Activated naive CD4-positive, alpha-beta T cell treated with anti-CD3 and anti-CD28 coated beads, Interleukin-2, amount 50 U/mL, for 24 hours (primary cell): ENCODE data around the gene DOCK3.

ENCODE experiments used
- H3K27ac Mint-ChIP-seq: one replicate; pipeline ENCODE4 v1.8.0; 2021; ENCODE audit warnings: mild to moderate bottlenecking, mixed read lengths
- H3K27me3 Mint-ChIP-seq: one replicate; pipeline ENCODE4 v1.8.0; 2021; ENCODE audit warnings: mixed read lengths
- H3K36me3 Mint-ChIP-seq: one replicate; pipeline ENCODE4 v1.8.0; 2021; ENCODE audit warnings: mixed read lengths
- H3K4me1 Mint-ChIP-seq: one replicate; pipeline ENCODE4 v1.8.0; 2021; ENCODE audit warnings: mixed read lengths
- H3K4me3 Mint-ChIP-seq: one replicate; pipeline ENCODE4 v1.8.0; 2021; ENCODE audit warnings: mild to moderate bottlenecking, mixed read lengths
- H3K9me3 Mint-ChIP-seq: one replicate; pipeline ENCODE4 v1.8.0; 2021; ENCODE audit warnings: mixed read lengths

The DOCK3 gene, protein sequence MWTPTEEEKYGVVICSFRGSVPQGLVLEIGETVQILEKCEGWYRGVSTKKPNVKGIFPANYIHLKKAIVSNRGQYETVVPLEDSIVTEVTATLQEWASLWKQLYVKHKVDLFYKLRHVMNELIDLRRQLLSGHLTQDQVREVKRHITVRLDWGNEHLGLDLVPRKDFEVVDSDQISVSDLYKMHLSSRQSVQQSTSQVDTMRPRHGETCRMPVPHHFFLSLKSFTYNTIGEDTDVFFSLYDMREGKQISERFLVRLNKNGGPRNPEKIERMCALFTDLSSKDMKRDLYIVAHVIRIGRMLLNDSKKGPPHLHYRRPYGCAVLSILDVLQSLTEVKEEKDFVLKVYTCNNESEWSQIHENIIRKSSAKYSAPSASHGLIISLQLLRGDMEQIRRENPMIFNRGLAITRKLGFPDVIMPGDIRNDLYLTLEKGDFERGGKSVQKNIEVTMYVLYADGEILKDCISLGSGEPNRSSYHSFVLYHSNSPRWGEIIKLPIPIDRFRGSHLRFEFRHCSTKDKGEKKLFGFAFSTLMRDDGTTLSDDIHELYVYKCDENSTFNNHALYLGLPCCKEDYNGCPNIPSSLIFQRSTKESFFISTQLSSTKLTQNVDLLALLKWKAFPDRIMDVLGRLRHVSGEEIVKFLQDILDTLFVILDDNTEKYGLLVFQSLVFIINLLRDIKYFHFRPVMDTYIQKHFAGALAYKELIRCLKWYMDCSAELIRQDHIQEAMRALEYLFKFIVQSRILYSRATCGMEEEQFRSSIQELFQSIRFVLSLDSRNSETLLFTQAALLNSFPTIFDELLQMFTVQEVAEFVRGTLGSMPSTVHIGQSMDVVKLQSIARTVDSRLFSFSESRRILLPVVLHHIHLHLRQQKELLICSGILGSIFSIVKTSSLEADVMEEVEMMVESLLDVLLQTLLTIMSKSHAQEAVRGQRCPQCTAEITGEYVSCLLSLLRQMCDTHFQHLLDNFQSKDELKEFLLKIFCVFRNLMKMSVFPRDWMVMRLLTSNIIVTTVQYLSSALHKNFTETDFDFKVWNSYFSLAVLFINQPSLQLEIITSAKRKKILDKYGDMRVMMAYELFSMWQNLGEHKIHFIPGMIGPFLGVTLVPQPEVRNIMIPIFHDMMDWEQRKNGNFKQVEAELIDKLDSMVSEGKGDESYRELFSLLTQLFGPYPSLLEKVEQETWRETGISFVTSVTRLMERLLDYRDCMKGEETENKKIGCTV (N-terminal part only)

DNA sequence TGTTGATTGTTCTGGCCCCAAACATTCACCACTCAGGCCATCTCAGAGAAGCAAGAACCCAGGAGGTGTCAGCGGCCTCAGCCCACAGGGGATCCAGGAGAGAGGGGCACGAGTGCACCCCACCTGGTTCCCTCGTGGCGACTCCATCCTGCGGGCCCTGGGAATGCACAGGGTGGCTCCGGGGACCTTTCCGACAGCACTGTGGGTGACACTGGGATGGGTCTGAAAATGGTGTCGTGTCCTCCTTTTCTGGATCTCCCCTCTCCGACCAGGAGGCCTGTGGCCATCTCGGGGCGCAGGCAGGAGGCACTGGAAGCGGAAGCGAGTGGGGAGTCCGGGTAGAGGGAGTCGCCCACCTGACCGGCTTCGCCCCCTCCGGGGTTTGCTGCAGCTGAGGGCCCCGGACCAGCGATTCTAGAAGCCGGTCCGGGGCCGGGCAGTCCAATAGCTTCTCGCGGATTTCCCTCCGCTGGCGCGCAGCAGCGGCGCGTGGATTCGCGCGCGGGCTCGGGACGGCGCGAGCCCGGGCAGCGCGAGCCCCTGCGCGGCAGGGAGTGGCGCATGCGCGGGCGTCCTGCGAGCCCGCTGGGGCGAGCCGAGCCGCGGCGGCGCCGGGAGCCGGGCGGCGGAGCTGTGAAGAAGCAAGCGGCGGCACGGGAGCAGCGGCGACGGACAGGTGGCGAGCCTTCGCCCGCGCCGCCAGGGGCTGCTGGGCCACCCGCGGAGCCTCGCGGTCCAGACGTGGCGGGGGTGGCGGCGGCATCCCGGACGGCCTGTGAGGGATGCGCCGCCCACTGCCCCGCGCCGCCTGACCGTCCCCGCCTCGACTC, at the start of gene DOCK3:
Gene DOCK3, plus strand, starts transcription at position 579 of the 830 bp plus-strand sequence. CDS start 337 bp downstream, outside the sequence.
- peaks cover 12% of the 10 kb centered on the region for H3K4me1 Mint-ChIP-seq
- peak within 1 kb of the TSS; percentile 55 for H3K27ac Mint-ChIP-seq
- H3K27me3 Mint-ChIP-seq, result peaks cover 15% of the 10 kb centered on the region
- H3K36me3 Mint-ChIP-seq, result peaks cover 2% of the 10 kb centered on the region
- no peaks in the 10 kb centered on the region for H3K9me3 Mint-ChIP-seq
- H3K4me3 Mint-ChIP-seq, result peak within 1 kb of the TSS; percentile 84

DNA sequence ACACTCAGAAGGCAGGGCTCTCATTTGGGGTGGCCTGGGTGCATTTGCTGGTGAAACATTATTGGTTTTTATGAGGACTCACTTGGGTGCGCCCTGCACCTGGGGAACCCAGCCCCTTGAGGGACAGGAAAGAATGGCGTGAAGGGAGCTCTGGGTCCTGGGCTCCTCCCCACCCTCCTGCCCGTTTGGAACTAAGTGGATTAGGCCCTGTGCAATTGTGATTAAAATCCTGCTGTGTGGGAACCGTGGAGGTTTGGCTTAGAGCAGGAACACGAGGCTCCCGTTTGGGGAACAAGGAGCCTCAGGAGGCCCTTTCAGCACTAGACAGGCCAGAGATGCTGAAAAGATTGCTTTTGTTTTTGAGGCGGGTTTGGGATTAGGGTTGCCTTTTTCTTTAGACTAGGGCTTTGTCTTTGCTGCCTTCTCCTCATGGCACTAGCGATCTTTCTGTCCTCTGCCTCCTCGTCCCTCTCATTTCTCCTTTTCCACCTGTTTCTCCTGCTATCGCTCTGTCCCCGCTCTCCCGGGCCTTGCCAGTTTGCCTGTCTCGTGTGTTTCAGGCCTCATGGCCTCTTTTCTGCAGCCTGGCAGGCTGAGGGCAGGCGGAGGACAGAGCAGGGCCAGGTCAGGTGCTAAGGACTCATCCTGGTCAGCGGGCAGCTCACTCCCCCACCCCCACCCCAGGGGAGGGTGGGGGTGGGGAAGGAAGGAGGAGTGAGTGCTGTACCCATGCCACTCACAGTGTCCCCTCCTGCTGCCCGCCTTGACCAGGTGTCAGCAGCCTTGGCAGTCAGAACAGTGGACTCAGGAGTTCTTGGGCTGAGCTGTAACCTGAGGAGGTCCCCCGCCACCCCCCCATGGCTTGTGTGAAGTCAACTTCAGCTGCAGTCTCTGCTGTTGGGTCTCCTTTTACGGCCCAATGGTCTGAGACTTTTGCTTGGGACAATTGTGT, 49.2 kb upstream of the DOCK3 start:
- H3K36me3 Mint-ChIP-seq, result no peaks in the 10 kb centered on the region
- peak overlapping the region; percentile 41 for H3K27ac Mint-ChIP-seq
- H3K27me3 Mint-ChIP-seq, result no peaks in the 10 kb centered on the region
- H3K4me3 Mint-ChIP-seq, result peak overlapping the region; percentile 7
- no peaks in the 10 kb centered on the region for H3K9me3 Mint-ChIP-seq
- H3K4me1 Mint-ChIP-seq, result peaks cover 94% of the 10 kb centered on the region

DNA sequence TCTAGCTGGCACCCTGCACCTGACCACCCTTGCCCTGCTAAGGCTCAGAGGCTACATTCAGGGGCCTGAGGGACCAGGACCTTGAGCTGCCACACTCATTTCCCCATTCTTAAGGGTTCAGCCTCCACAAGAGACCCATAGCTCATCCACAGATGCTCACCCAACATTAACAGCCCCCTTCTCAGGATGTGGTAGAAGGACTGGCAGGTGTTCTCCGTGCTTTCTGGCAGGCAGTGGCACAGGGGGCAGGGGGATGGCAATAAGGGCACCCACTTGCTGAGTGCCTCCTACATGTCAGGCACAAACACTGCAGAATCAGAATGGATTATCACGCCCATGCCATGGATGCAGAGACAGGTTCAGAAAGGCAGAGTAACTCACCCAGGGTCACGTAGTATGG, 48.3 kb upstream of the DOCK3 start:
- H3K9me3 Mint-ChIP-seq, result no peaks in the 10 kb centered on the region
- H3K27ac Mint-ChIP-seq, result no peak overlapping the region
- peaks cover 2% of the 10 kb centered on the region for H3K36me3 Mint-ChIP-seq
- H3K27me3 Mint-ChIP-seq, result no peaks in the 10 kb centered on the region
- H3K4me1 Mint-ChIP-seq, result peaks cover 96% of the 10 kb centered on the region
- peak overlapping the region; percentile 33 for H3K4me3 Mint-ChIP-seq

DNA sequence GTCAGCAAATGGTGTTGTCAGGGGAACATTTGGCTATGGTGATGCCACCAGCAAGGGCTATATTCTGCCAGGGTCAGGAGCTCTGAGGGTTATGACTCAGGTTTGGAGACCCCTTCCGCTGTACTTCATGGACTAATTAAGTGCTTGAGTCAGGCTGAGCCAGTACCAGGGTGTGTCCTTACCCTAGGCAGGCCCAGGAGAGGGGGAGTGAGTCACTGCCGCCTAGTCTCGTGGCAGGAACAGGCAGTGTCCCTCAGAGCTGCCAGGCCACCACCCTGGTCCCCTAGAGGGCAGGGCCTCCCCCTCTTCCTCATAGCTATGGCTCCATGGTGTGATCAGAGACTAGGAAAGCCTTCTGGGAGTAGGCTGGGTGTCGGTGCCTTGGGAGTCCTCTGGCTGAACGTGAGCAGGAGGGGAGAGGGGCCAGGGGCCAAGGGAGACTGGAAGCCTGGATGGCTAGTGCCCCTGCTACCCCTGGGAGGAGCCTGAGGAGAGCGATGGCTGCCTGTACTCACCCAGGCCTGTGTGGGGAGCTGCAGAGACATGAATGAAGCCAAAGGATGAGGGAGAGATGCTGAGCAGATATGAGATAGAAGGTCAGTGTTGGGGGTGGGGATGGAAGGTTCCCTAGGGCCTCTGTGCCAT, 47.2 kb upstream of the DOCK3 start:
- Mint-ChIP-seq H3K4me3 (no peak overlapping the region), H3K27ac (peak overlapping the region; percentile 53), H3K27me3 (no peaks in the 10 kb centered on the region), H3K36me3 (peaks cover 3% of the 10 kb centered on the region), H3K9me3 (no peaks in the 10 kb centered on the region), H3K4me1 (peaks cover 97% of the 10 kb centered on the region)

DNA sequence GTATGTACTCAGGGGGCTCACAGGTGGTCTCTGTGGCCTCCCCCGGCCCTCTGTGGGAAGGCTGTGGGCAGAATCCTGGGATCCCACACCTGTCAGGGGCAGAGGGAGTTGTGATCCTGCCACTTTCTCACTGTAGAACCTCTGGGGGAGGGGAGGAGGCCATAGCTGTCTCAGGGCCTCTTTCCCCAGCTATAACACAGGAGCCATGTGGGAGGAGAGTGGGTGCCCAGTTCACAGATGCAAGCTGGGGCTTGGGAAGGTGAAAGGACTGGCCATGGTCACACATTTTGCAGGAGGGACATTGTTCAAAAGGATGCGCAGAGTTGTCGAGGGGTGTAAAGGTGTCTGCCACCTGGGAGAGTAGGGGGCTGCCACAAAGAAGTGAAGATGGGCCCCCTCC, 46.1 kb upstream of the DOCK3 start:
- Mint-ChIP-seq H3K4me3 (no peak overlapping the region), H3K9me3 (no peaks in the 10 kb centered on the region), H3K36me3 (peaks cover 4% of the 10 kb centered on the region), H3K4me1 (peaks cover 97% of the 10 kb centered on the region), H3K27ac (no peak overlapping the region), H3K27me3 (no peaks in the 10 kb centered on the region)

DNA sequence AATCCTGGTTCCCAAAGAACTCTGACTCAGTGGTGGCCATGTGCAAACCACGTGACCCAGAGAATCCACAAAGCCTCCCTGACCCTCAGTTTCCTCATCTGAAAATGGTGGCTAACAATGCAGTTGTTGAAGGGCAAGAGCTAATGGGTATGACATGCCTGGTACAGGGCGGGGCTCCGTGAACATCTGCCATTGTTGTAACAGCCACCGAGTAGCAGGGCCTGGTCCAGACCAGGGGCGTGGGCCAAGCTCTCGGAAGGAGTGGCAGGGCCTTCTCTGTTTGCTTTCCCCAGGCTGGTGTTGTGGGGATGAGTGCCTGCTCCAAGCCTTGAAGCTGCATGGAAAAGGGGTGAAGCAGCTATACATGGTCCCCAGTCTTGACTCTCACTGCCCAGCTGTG, 44.3 kb upstream of the DOCK3 start:
- Mint-ChIP-seq H3K9me3 (no peaks in the 10 kb centered on the region), H3K4me3 (no peak overlapping the region), H3K4me1 (peaks cover 93% of the 10 kb centered on the region), H3K36me3 (peaks cover 4% of the 10 kb centered on the region), H3K27me3 (no peaks in the 10 kb centered on the region), H3K27ac (peak overlapping the region; percentile 62)

DNA sequence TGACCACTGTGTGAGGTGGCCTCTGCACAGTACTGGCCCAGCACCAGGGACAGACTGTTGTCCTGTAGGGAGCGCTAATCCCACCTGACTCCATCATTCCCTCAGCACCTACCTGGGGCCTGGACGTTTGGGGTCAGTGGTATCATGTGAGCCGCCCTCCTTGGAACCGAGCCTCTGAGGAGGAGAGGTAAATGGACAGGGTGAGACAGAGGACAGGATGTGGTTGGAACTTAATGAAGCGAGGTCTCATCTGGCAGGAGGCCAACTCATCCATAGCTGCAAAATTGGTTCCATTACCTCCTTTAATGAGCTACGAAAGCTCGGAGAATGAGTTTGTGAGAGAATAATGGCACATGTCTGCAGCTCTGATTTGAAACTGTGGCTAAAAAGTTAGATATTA, 43.9 kb upstream of the DOCK3 start:
- Mint-ChIP-seq H3K9me3 (no peaks in the 10 kb centered on the region), H3K36me3 (peaks cover 4% of the 10 kb centered on the region), H3K27me3 (no peaks in the 10 kb centered on the region), H3K27ac (peak overlapping the region; percentile 62), H3K4me1 (peaks cover 88% of the 10 kb centered on the region), H3K4me3 (no peak overlapping the region)

DNA sequence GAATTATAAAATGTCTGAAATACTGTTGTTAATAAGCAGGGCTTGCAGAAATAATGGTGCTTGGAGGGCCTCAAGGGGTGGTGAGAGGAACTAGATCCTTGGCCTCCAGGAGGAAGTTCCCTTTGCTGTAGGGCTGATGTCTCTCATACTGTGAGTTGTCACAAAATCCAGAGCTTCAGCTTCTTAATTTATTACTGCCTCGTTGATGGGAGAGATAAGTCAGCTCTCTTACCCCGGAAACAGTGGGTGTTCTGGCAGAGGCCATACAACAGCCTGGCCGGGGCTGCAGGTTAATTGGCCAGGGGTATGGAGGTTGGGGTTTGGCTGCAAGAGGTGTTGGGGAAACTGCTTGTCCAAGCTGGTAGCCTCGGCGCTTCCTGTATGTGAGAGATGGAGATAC, 42.3 kb upstream of the DOCK3 start:
- Mint-ChIP-seq H3K36me3 (peaks cover 4% of the 10 kb centered on the region), H3K4me1 (peaks cover 88% of the 10 kb centered on the region), H3K9me3 (no peaks in the 10 kb centered on the region), H3K4me3 (peak overlapping the region; percentile 57), H3K27ac (peak overlapping the region; percentile 76), H3K27me3 (no peaks in the 10 kb centered on the region)

DNA sequence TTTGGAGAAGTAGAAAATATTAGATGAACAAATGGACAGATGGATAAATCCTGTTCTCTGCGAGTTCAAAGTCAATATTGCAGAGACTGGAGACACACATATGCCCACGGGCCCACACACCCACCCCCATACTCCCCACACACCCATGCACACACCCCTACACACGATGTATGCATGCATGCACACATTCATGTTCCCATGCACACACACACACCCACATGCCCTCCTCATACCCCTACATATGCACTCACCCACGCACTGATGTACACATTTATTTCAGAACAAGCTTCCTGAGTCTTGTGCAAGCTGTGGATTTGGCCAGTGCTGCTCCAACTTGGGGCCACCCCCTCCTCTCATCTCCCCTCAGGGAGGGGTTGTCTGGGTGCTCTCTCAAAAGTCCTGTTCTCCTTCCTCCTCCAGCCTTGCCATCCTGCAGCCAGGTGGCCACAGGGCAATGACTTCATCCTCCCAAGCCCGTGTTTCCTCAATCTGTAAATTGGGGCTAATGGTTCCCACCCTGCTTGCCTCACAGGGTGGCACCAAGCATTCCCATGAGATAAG, 41.4 kb upstream of the DOCK3 start:
- Mint-ChIP-seq H3K27ac (peak overlapping the region; percentile 43), H3K9me3 (no peaks in the 10 kb centered on the region), H3K4me3 (peak overlapping the region; percentile 49), H3K27me3 (no peaks in the 10 kb centered on the region), H3K4me1 (peaks cover 86% of the 10 kb centered on the region), H3K36me3 (peaks cover 4% of the 10 kb centered on the region)

DNA sequence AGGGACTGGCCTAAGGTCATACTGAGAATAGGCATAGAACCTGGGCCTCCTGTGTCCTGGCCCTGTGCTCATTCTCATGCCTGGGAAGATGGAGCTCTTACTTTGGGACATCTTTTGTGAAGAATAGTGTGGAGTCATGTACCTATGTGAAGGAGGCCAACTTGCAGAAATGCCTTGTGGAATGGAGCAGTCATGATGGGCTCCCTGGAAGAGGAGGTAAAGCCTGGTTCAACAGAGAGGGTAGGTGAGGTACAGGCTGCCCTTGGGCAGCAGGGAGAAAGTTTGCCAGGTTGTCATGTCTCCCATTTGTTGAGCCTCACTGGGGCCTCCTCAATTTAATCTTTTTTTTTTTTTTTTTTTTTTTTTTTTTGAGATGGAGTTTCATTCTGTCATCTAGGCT, 39.7 kb upstream of the DOCK3 start:
- H3K9me3 Mint-ChIP-seq, result no peaks in the 10 kb centered on the region
- H3K4me3 Mint-ChIP-seq, result no peak overlapping the region
- H3K4me1 Mint-ChIP-seq, result peaks cover 84% of the 10 kb centered on the region
- H3K27me3 Mint-ChIP-seq, result no peaks in the 10 kb centered on the region
- H3K27ac Mint-ChIP-seq, result peak overlapping the region; percentile 0
- peaks cover 4% of the 10 kb centered on the region for H3K36me3 Mint-ChIP-seq

DNA sequence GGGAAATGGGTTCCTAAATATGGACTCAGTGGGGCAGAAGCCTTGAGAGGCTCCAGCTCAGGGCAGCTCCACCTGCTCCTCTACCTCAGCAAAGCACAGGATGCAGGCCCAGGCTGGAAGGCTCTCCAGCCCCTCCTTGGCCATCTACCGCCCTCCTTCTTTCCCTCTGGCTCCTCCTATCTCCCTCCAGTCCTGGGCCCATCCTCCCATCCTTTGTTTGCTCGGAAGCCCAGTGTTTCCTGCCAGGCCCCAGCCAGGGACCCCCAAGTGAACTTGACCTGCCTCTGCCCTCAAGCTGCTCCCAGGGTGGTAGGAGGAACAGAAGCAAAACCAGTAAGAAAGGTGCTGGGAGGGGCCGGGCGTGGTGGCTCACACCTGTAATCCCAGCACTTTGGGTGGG, 37.7 kb upstream of the DOCK3 start:
- Mint-ChIP-seq H3K27me3 (no peaks in the 10 kb centered on the region), H3K4me1 (peaks cover 65% of the 10 kb centered on the region), H3K36me3 (peaks cover 3% of the 10 kb centered on the region), H3K9me3 (no peaks in the 10 kb centered on the region), H3K27ac (no peak overlapping the region), H3K4me3 (peak overlapping the region; percentile 15)

DNA sequence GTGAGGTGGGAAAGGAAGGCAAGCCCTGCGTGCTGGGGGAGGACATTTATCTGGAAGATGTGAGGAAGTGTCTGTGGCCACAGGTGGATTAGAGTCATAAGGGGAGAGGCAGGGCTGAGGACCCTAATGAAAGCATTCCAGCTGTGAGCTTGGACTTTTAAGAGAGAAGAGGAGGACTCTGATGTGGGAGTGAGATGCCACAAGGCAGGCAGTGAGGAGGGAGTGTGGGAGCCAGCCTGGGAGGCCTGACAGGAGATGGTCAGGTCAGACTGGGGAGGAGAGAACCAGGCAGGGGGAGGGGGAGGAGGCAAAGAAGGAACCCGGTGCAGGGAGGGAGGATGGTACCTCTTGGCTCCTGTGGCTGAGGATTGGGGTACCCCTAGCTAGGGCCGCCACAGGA, 36.8 kb upstream of the DOCK3 start:
- H3K36me3 Mint-ChIP-seq, result peaks cover 3% of the 10 kb centered on the region
- no peaks in the 10 kb centered on the region for H3K9me3 Mint-ChIP-seq
- peaks cover 56% of the 10 kb centered on the region for H3K4me1 Mint-ChIP-seq
- peak overlapping the region; percentile 52 for H3K27ac Mint-ChIP-seq
- H3K27me3 Mint-ChIP-seq, result no peaks in the 10 kb centered on the region
- no peak overlapping the region for H3K4me3 Mint-ChIP-seq

DNA sequence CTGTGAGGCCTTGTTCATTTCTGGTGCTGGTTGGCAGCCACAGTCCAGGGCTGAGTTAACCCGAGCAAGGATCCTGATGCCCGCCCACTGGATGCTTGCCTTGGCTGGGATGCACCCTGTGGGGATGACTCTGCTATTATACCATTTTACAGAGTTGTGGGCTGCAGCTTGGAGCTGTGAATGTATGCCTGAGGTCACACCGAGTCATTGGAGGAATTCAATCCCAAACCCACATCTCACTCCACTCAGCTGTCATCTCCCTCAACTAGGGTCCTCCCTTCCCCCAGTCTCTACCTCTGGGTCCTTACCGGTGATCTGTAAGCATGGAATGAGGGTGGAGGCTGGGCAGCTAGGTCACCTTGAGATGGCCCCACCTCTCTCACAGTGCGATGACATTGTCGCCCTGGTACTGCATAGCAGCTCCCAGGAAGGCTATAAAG, 35.7 kb upstream of the DOCK3 start:
- H3K9me3 Mint-ChIP-seq, result no peaks in the 10 kb centered on the region
- H3K36me3 Mint-ChIP-seq, result peaks cover 2% of the 10 kb centered on the region
- H3K4me1 Mint-ChIP-seq, result peaks cover 44% of the 10 kb centered on the region
- no peak overlapping the region for H3K4me3 Mint-ChIP-seq
- H3K27me3 Mint-ChIP-seq, result no peaks in the 10 kb centered on the region
- peak overlapping the region; percentile 77 for H3K27ac Mint-ChIP-seq
